K562 treated with DMSO at 1 percent for 12 hours (cell line): ENCODE data around the gene SLC4A11. TPM values are rescaled to one million over a fixed set of nuclear protein-coding genes. Genes with fewer than 3 reads are reported as not detected.

Source experiments
- total RNA-seq: library from RNA; unstranded; fragments of 300-600 nt; gene quantifications from 2 replicates; pipeline ENCODE4 v1.2.3, GENCODE V29; 2022; ENCODE audit not compliant: insufficient read depth

The SLC4A11 gene
- total RNA-seq, result 0.20 TPM in 1 of 2 replicates, not detected in the other

GRCh38 chr20:3239026-3239866 lies at the start of gene SLC4A11:
Gene SLC4A11 (minus strand): TSS chr20:3239190. CDS start chr20:3239137, 53 bp downstream.

GRCh38 chr20:3209257-3209945 lies 29.6 kb downstream of the SLC4A11 start, which contains the start of gene ITPA:
Gene ITPA (plus strand): TSS chr20:3209498. CDS start chr20:3209552, 54 bp downstream.

GRCh38 chr20:3204124-3204794 lies 34.7 kb downstream of the SLC4A11 start, which contains the start of gene DDRGK1:
Gene DDRGK1 (minus strand): TSS chr20:3204682. CDS start chr20:3204627, 55 bp downstream.

Other genes starting within 250 kb of the SLC4A11 start
- not detected in 2 replicates for gene GNRH2, start 195.6 kb downstream of the SLC4A11 start, total RNA-seq
- gene MRPS26, start 193.1 kb downstream of the SLC4A11 start, total RNA-seq, result 29.3 and 32.7 TPM in 2 replicates
- not detected in 2 replicates for gene OXT, start 167.6 kb downstream of the SLC4A11 start, total RNA-seq
- not detected in 2 replicates for gene AVP, start 154.5 kb downstream of the SLC4A11 start, total RNA-seq
- gene FASTKD5, start 79.3 kb downstream of the SLC4A11 start, total RNA-seq, result 10.8 and 18.4 TPM in 2 replicates
- 2.4 and 3.8 TPM in 2 replicates for gene UBOX5, start 79.3 kb downstream of the SLC4A11 start, total RNA-seq
- gene LZTS3, start 65.6 kb downstream of the SLC4A11 start, total RNA-seq, result 2.6 and 4.3 TPM in 2 replicates
- 22.8 and 26.8 TPM in 2 replicates for gene DDRGK1, start 34.5 kb downstream of the SLC4A11 start, total RNA-seq
- gene ITPA, start 29.7 kb downstream of the SLC4A11 start, total RNA-seq, result 51.0 and 53.3 TPM in 2 replicates
- gene DNAAF9, start 168.5 kb upstream of the SLC4A11 start, total RNA-seq, result 0.82 and 2.9 TPM in 2 replicates
- gene ATRN, start 231.8 kb upstream of the SLC4A11 start, total RNA-seq, result 2.8 and 11.4 TPM in 2 replicates